ENCODE measurements around the gene ALKBH1.

The ALKBH1 gene

DNA sequence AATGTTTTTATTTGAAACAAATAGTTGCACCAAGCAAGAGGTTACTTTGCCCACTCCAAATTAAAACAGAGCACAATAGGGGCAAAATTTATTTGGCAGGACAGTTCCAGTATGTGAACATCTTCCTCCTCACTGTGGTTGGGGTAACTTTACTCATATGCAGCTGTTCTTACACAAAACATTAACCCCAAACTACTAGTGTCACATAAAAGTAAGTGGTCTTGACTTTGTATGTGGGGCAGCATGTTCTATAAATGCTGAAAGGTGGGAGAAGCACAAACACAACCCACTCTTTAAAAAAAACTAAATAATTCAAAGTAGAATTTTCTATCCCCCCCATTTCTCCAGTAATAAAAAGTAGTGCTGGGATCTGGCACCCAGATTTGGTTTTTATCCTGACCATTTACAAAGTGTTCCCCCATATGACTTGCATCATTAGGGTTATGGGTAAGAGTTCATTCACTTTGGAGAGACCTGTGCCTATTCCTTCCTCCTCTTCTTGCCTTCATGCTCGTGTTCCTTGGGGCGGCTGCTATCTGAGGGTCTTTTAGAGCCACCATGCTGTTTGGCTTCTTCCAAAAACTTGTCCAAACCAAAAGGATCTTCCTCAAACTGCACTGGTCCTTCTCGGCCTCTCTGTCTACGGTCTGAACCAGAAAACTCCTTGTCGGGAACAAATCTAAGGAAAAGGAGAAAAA, 9.9 kb upstream of the ALKBH1 start:
- peaks cover 56% of the 10 kb centered on the region for H3K36me3 ChIP-seq (ENCODE audit: insufficient read depth, low read length)
- H3K9me3 ChIP-seq (ENCODE audit: low read length) = no peaks in the 10 kb centered on the region
- H3K27ac ChIP-seq (ENCODE audit: low read depth, low read length) = no peak overlapping the region
- no peak overlapping the region for H3K9ac ChIP-seq (ENCODE audit: low read length)
- no peaks in the 10 kb centered on the region for H3K4me1 ChIP-seq (ENCODE audit: insufficient read depth, low read length)
- H3K4me3 ChIP-seq (ENCODE audit: low read depth in 1 of 2, low read length in 2 of 2) = no peak overlapping the region
- no peaks in the 10 kb centered on the region for H3K27me3 ChIP-seq (ENCODE audit: control insufficient read depth in 1 of 2, insufficient read depth in 2 of 2, low read length in 2 of 2)

GRCh38 chr14:77714926-77715325, 7.1 kb upstream of the ALKBH1 start:
- Histone ChIP-seq H3K4me3 (ENCODE audit: low read depth in 1 of 2, low read length in 2 of 2) (no peak overlapping the region), H3K27ac (ENCODE audit: low read depth, low read length) (no peak overlapping the region), H3K4me1 (ENCODE audit: insufficient read depth, low read length) (peaks cover under 1% of the 10 kb centered on the region), H3K9ac (ENCODE audit: low read length) (no peak overlapping the region), H3K27me3 (ENCODE audit: control insufficient read depth in 1 of 2, insufficient read depth in 2 of 2, low read length in 2 of 2) (no peaks in the 10 kb centered on the region), H3K9me3 (ENCODE audit: low read length) (no peaks in the 10 kb centered on the region), H3K36me3 (ENCODE audit: insufficient read depth, low read length) (peaks cover 44% of the 10 kb centered on the region)

- no peak overlapping the region for H3K9ac ChIP-seq (ENCODE audit: low read length)
- H3K9me3 ChIP-seq (ENCODE audit: low read length) = no peaks in the 10 kb centered on the region
- H3K36me3 ChIP-seq (ENCODE audit: insufficient read depth, low read length) = peaks cover 31% of the 10 kb centered on the region
- H3K27ac ChIP-seq (ENCODE audit: low read depth, low read length) = no peak overlapping the region
- no peak overlapping the region for H3K4me3 ChIP-seq (ENCODE audit: low read depth in 1 of 2, low read length in 2 of 2)
- H3K27me3 ChIP-seq (ENCODE audit: control insufficient read depth in 1 of 2, insufficient read depth in 2 of 2, low read length in 2 of 2) = no peaks in the 10 kb centered on the region
- peaks cover 26% of the 10 kb centered on the region for H3K4me1 ChIP-seq (ENCODE audit: insufficient read depth, low read length)
Measured at GRCh38 chr14:77710364-77710763, 2.5 kb upstream of the ALKBH1 start.

- H3K9ac ChIP-seq (ENCODE audit: low read length) = no peak overlapping the region
Measured at GRCh38 chr14:77709412-77709811, 1.6 kb upstream of the ALKBH1 start.

DNA sequence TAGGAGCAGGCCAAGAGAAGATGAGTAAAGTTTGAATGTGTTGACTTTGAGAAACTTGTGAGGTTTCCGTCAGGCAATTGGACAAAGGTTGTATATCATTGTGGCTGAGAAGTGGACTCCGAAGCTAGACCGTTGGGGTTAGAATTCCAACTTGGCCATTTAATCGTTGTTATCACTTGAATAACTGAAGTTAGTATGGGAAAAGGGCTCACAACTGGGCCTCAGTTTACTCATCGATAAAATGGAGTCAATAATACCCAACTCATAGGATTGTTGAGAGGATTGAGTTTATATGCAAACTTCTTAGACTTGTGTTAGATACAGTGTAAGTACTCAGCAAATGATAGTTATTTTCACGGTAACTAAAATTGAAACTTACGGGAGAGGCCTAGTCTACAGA, 926 bp upstream of the ALKBH1 start:
- Histone ChIP-seq H3K9me3 (ENCODE audit: low read length) (no peaks in the 10 kb centered on the region), H3K27me3 (ENCODE audit: control insufficient read depth in 1 of 2, insufficient read depth in 2 of 2, low read length in 2 of 2) (no peaks in the 10 kb centered on the region), H3K36me3 (ENCODE audit: insufficient read depth, low read length) (peaks cover 23% of the 10 kb centered on the region), H3K9ac (ENCODE audit: low read length) (peak overlapping the region; percentile 75), H3K27ac (ENCODE audit: low read depth, low read length) (no peak overlapping the region), H3K4me3 (ENCODE audit: low read depth in 1 of 2, low read length in 2 of 2) (peak overlapping the region; percentile 93 to 94), H3K4me1 (ENCODE audit: insufficient read depth, low read length) (peaks cover 26% of the 10 kb centered on the region)

More at GRCh38 chr14:77709412-77709811, 1.6 kb upstream of the ALKBH1 start:
- H3K36me3 ChIP-seq (ENCODE audit: insufficient read depth, low read length) = peaks cover 21% of the 10 kb centered on the region
- peak overlapping the region in 1 of 2 donors; percentile 94 for H3K4me3 ChIP-seq (ENCODE audit: low read depth in 1 of 2, low read length in 2 of 2)
- H3K4me1 ChIP-seq (ENCODE audit: insufficient read depth, low read length) = peaks cover 26% of the 10 kb centered on the region
- no peaks in the 10 kb centered on the region for H3K9me3 ChIP-seq (ENCODE audit: low read length)
- H3K27me3 ChIP-seq (ENCODE audit: control insufficient read depth in 1 of 2, insufficient read depth in 2 of 2, low read length in 2 of 2) = no peaks in the 10 kb centered on the region
- no peak overlapping the region for H3K27ac ChIP-seq (ENCODE audit: low read depth, low read length)

DNA sequence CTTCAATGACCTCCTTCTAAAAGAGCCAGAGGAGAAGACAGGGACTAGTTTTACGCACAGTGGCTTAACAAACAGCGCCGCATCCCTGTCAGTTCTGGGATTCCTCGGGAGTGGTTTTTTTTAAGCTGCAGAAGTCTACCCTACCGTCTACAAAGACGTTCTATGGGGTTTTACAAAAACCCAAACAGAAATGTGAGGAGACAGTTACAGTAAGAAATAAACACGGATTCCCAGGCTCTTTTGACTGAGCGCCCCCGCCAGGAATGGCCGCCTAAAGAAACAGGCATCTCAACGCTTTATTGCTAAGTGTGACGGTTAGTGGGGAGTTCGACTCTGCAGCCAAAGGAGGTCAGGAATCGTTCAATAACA, 484 bp downstream of the ALKBH1 start:
- peaks cover 26% of the 10 kb centered on the region for H3K4me1 ChIP-seq (ENCODE audit: insufficient read depth, low read length)
- no peaks in the 10 kb centered on the region for H3K9me3 ChIP-seq (ENCODE audit: low read length)
- H3K4me3 ChIP-seq (ENCODE audit: low read depth in 1 of 2, low read length in 2 of 2) = peak overlapping the region; percentile 93 to 94
- peaks cover 25% of the 10 kb centered on the region for H3K36me3 ChIP-seq (ENCODE audit: insufficient read depth, low read length)
- peak overlapping the region; percentile 76 for H3K27ac ChIP-seq (ENCODE audit: low read depth, low read length)
- no peaks in the 10 kb centered on the region for H3K27me3 ChIP-seq (ENCODE audit: control insufficient read depth in 1 of 2, insufficient read depth in 2 of 2, low read length in 2 of 2)
- H3K9ac ChIP-seq (ENCODE audit: low read length) = peak overlapping the region; percentile 75

GRCh38 chr14:77691259-77691658, 16.6 kb downstream of the ALKBH1 start:
- Histone ChIP-seq H3K27ac (ENCODE audit: low read depth, low read length) (no peak overlapping the region), H3K36me3 (ENCODE audit: insufficient read depth, low read length) (peaks cover 45% of the 10 kb centered on the region), H3K27me3 (ENCODE audit: control insufficient read depth in 1 of 2, insufficient read depth in 2 of 2, low read length in 2 of 2) (no peaks in the 10 kb centered on the region), H3K9me3 (ENCODE audit: low read length) (no peaks in the 10 kb centered on the region), H3K4me1 (ENCODE audit: insufficient read depth, low read length) (no peaks in the 10 kb centered on the region), H3K9ac (ENCODE audit: low read length) (no peak overlapping the region), H3K4me3 (ENCODE audit: low read depth in 1 of 2, low read length in 2 of 2) (no peak overlapping the region)

DNA sequence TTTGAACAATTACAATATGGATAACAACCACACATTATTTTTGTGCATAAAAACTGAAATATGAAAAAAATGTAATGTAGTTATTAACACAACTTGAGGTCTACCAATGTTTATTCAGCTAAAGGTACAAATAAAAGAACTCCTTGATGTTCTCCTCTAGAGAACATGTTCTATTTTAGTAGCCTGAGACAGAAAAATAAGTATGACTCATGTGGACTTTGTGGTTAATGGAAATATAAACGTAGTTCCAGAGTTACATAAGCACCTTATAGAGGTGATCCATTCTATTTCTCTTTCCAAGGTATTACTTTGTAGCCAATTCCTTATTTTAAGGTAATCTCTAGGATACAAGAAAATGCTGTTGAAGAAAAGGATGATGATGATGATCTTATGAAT, 25.7 kb downstream of the ALKBH1 start:
- H3K9ac ChIP-seq (ENCODE audit: low read length) = no peak overlapping the region
- no peaks in the 10 kb centered on the region for H3K9me3 ChIP-seq (ENCODE audit: low read length)
- no peak overlapping the region for H3K27ac ChIP-seq (ENCODE audit: low read depth, low read length)
- H3K27me3 ChIP-seq (ENCODE audit: control insufficient read depth in 1 of 2, insufficient read depth in 2 of 2, low read length in 2 of 2) = no peaks in the 10 kb centered on the region
- peaks cover 8% of the 10 kb centered on the region for H3K36me3 ChIP-seq (ENCODE audit: insufficient read depth, low read length)
- no peak overlapping the region for H3K4me3 ChIP-seq (ENCODE audit: low read depth in 1 of 2, low read length in 2 of 2)
- peaks cover 16% of the 10 kb centered on the region for H3K4me1 ChIP-seq (ENCODE audit: insufficient read depth, low read length)

GRCh38 chr14:77681196-77682157, 26.3 kb downstream of the ALKBH1 start:
- H3K27ac ChIP-seq (ENCODE audit: low read depth, low read length) = no peak overlapping the region
- no peaks in the 10 kb centered on the region for H3K27me3 ChIP-seq (ENCODE audit: control insufficient read depth in 1 of 2, insufficient read depth in 2 of 2, low read length in 2 of 2)
- H3K9ac ChIP-seq (ENCODE audit: low read length) = no peak overlapping the region
- H3K36me3 ChIP-seq (ENCODE audit: insufficient read depth, low read length) = peaks cover 4% of the 10 kb centered on the region
- H3K4me3 ChIP-seq (ENCODE audit: low read depth in 1 of 2, low read length in 2 of 2) = no peak overlapping the region
- H3K9me3 ChIP-seq (ENCODE audit: low read length) = no peaks in the 10 kb centered on the region
- H3K4me1 ChIP-seq (ENCODE audit: insufficient read depth, low read length) = peaks cover 16% of the 10 kb centered on the region

- Histone ChIP-seq H3K4me1 (ENCODE audit: insufficient read depth, low read length) (no peaks in the 10 kb centered on the region), H3K4me3 (ENCODE audit: low read depth in 1 of 2, low read length in 2 of 2) (no peak overlapping the region), H3K27me3 (ENCODE audit: control insufficient read depth in 1 of 2, insufficient read depth in 2 of 2, low read length in 2 of 2) (no peaks in the 10 kb centered on the region)
Measured at GRCh38 chr14:77674931-77675330, 32.9 kb downstream of the ALKBH1 start.

GRCh38 chr14:77673193-77673592, 34.6 kb downstream of the ALKBH1 start:
- Histone ChIP-seq H3K4me3 (ENCODE audit: low read depth in 1 of 2, low read length in 2 of 2) (no peak overlapping the region), H3K9me3 (ENCODE audit: low read length) (no peaks in the 10 kb centered on the region), H3K36me3 (ENCODE audit: insufficient read depth, low read length) (peaks cover 22% of the 10 kb centered on the region), H3K27ac (ENCODE audit: low read depth, low read length) (no peak overlapping the region), H3K4me1 (ENCODE audit: insufficient read depth, low read length) (no peaks in the 10 kb centered on the region), H3K9ac (ENCODE audit: low read length) (no peak overlapping the region), H3K27me3 (ENCODE audit: control insufficient read depth in 1 of 2, insufficient read depth in 2 of 2, low read length in 2 of 2) (no peaks in the 10 kb centered on the region)

More at GRCh38 chr14:77674931-77675330, 32.9 kb downstream of the ALKBH1 start:
- no peaks in the 10 kb centered on the region for H3K9me3 ChIP-seq (ENCODE audit: low read length)
- no peak overlapping the region for H3K27ac ChIP-seq (ENCODE audit: low read depth, low read length)
- no peak overlapping the region for H3K9ac ChIP-seq (ENCODE audit: low read length)
- H3K36me3 ChIP-seq (ENCODE audit: insufficient read depth, low read length) = peaks cover 22% of the 10 kb centered on the region
